K562 (cell line): ENCODE results near the gene CPED1. TPM values are rescaled to one million over a fixed set of nuclear protein-coding genes. Genes with fewer than 3 reads are reported as not detected.

Source experiments
- ARID3B ChIP-seq: fragments of 250-450 bp; sonication (Bioruptor Pico); IDR thresholded peaks from 2 replicates; pipeline ENCODE4 v1.4.0; 2020; ENCODE audit warnings: borderline replicate concordance
- CBX2 ChIP-seq: fragments of 200-600 bp; sonication (generic); IDR thresholded peaks from one replicate; pipeline ENCODE4 v1.6.1; 2012; ENCODE audit warnings: mild to moderate bottlenecking, low read length, inconsistent platforms; ENCODE audit not compliant: insufficient read depth, poor library complexity, severe bottlenecking
- CREBBP ChIP-seq: IDR thresholded peaks from one replicate; pipeline ENCODE4 v1.6.1; 2012; ENCODE audit warnings: low read depth, mild to moderate bottlenecking, control low read depth, inconsistent platforms, low read length
- CTCFL ChIP-seq: IDR thresholded peaks from 2 replicates; pipeline ENCODE4 v1.6.1; 2011; ENCODE audit warnings: borderline replicate concordance, low read depth, mild to moderate bottlenecking, moderate library complexity, low read length; ENCODE audit not compliant: insufficient read depth, poor library complexity, severe bottlenecking
- E4F1 ChIP-seq: fragments of 250-450 bp; sonication (Bioruptor Pico); IDR thresholded peaks from 2 replicates; pipeline ENCODE4 v1.5.0; 2021; ENCODE audit warnings: mild to moderate bottlenecking, borderline replicate concordance
- ETS1 ChIP-seq: conservative IDR thresholded peaks from 2 replicates; pipeline ENCODE4 v1.6.1; 2011; ENCODE audit warnings: low read depth, mild to moderate bottlenecking, low read length; ENCODE audit not compliant: control insufficient read depth
- GTF2B ChIP-seq: IDR thresholded peaks from 2 replicates; pipeline ENCODE4 v1.6.1; 2011; ENCODE audit not compliant: insufficient read length; ENCODE audit errors: extremely low read depth
- MEIS2 ChIP-seq: fragments of 450-650 bp; IDR thresholded peaks from 2 replicates; pipeline ENCODE4 v1.6.1; 2014; ENCODE audit warnings: mild to moderate bottlenecking; ENCODE audit not compliant: partially characterized antibody
- NCOA4 ChIP-seq: fragments of 450-650 bp; IDR thresholded peaks from 2 replicates; pipeline ENCODE4 v1.6.1; 2018; ENCODE audit warnings: mild to moderate bottlenecking; ENCODE audit not compliant: partially characterized antibody
- RFX1 ChIP-seq: fragments of 450-650 bp; IDR thresholded peaks from 2 replicates; pipeline ENCODE4 v1.6.1; 2016; ENCODE audit warnings: mild to moderate bottlenecking, moderate library complexity
- THRB ChIP-seq: fragments of 450-650 bp; formaldehyde crosslinking; conservative IDR thresholded peaks from 2 replicates; pipeline ENCODE4 v1.4.0; 2022; ENCODE audit warnings: mild to moderate bottlenecking, missing genetic modification characterization
- TSC22D4 ChIP-seq: fragments of 450-650 bp; IDR thresholded peaks from 2 replicates; pipeline ENCODE4 v1.6.1; 2016; ENCODE audit warnings: missing genetic modification characterization, missing biosample characterization, control low read depth
- ZBTB43 ChIP-seq: sonication (generic); formaldehyde crosslinking; IDR thresholded peaks from 2 replicates; pipeline ENCODE4 v1.8.0; 2023; ENCODE audit warnings: mild to moderate bottlenecking, missing genetic modification reagents
- ZNF347 ChIP-seq: fragments of 450-650 bp; formaldehyde crosslinking; IDR thresholded peaks from 2 replicates; pipeline ENCODE4 v1.4.0; 2020; ENCODE audit warnings: low read depth, mild to moderate bottlenecking, moderate library complexity
- polyA plus RNA-seq, 8 experiments: library from polyadenylated mRNA; depleted of rRNA in 4 of 8; stranded (reverse) in 5 of 8; unstranded in 3 of 8; fragments of >200 nt; fragmentation: Nextera tagmentation in 2 of 8; fragmentation: Illumina TruSeq in 1 of 8; extraction: Ambion mirVana in 2 of 8; extraction: Trizol in 1 of 8; gene quantifications; 2 replicates each; pipeline versions ENCODE4 v1.2.1 to v1.2.3, GENCODE V29; 2011 to 2014; ENCODE audit warnings: inconsistent platforms in 1 of 8, missing spikeins in 1 of 8
- total RNA-seq, 7 experiments: library from RNA; depleted of rRNA in 6 of 7; stranded (reverse); fragments of >200 nt in 6 of 7; fragmentation: Illumina TruSeq in 2 of 7; extraction: Trizol in 2 of 7; gene quantifications; 2 replicates each; pipeline versions ENCODE4 v1.2.1 to v1.2.3, GENCODE V29; 2011 to 2021; ENCODE audit warnings: low replicate concordance in 1 of 7

CPED1 gene
- total and polyA plus RNA-seq, 9 of the 15 experiments (the other 6 are each of a cell fraction or from before 2014, with no cell fraction given): 195 to 393 (median 290) TPM

- TF ChIP-seq RFX1 (no peak), CBX2 (no peak), GTF2B (no peak), ETS1 (no peak), E4F1 (CRISPR knock-in tag) (no peak), NCOA4 (no peak), ZNF347 (no peak), MEIS2 (peak; percentile 86), CTCFL (no peak), TSC22D4 (tag) (no peak), THRB (CRISPR knock-in tag) (no peak), ZBTB43 (no peak), CREBBP (no peak), ARID3B (no peak)
Observed at GRCh38 chr7:121278120-121279021, 289.9 kb downstream of the CPED1 start (continued).
